Choroid plexus epithelial cell (primary cell): ENCODE measurements around the gene TCF12.
"Not testable (repeated sequence)": the region's sequence is repeated elsewhere in the genome, so short reads cannot be mapped to it uniquely, and the experiment has no call there.

Experiments
- DNase-seq: peaks from one replicate; pipeline ENCODE4 v3.0.0-alpha.2; 2010; ENCODE audit warnings: low read depth
- H3K4me3 ChIP-seq: 2 replicates; pipeline ENCODE4 v1.5.1; 2011; ENCODE audit warnings: low read depth, mild to moderate bottlenecking, control low read depth, low read length, moderate library complexity
- TF ChIP-seq, protein P1 (sequence below): conservative IDR thresholded peaks from 2 replicates; pipeline ENCODE4 v1.5.1; 2011; ENCODE audit warnings: low read depth, mild to moderate bottlenecking, control low read depth, inconsistent platforms, low read length, moderate library complexity

Gene TCF12

DNA sequence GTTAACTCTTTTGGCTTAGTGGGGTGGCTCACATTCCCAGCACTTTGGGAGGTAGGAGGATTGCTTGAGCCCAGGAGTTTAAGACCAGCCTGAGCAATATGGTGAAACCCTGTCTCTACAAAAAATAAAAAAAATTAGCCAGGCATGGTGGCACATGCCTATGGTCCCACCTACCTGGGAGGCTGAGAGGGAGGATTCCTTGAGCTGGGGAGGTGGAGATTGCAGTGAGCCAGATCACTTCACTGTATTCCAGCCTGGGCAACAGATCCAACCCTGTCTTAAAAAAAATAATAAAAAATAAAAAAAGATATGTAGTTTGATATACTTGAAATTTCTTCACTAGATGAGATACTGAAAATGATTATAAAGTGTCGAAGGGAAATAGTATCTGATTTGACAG lies 178.8 kb downstream of the TCF12 start:
- no peak overlapping the region for H3K4me3 ChIP-seq
- DNase-seq: no peak
- TF ChIP-seq, protein P1, sequence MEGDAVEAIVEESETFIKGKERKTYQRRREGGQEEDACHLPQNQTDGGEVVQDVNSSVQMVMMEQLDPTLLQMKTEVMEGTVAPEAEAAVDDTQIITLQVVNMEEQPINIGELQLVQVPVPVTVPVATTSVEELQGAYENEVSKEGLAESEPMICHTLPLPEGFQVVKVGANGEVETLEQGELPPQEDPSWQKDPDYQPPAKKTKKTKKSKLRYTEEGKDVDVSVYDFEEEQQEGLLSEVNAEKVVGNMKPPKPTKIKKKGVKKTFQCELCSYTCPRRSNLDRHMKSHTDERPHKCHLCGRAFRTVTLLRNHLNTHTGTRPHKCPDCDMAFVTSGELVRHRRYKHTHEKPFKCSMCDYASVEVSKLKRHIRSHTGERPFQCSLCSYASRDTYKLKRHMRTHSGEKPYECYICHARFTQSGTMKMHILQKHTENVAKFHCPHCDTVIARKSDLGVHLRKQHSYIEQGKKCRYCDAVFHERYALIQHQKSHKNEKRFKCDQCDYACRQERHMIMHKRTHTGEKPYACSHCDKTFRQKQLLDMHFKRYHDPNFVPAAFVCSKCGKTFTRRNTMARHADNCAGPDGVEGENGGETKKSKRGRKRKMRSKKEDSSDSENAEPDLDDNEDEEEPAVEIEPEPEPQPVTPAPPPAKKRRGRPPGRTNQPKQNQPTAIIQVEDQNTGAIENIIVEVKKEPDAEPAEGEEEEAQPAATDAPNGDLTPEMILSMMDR: no peak

DNA sequence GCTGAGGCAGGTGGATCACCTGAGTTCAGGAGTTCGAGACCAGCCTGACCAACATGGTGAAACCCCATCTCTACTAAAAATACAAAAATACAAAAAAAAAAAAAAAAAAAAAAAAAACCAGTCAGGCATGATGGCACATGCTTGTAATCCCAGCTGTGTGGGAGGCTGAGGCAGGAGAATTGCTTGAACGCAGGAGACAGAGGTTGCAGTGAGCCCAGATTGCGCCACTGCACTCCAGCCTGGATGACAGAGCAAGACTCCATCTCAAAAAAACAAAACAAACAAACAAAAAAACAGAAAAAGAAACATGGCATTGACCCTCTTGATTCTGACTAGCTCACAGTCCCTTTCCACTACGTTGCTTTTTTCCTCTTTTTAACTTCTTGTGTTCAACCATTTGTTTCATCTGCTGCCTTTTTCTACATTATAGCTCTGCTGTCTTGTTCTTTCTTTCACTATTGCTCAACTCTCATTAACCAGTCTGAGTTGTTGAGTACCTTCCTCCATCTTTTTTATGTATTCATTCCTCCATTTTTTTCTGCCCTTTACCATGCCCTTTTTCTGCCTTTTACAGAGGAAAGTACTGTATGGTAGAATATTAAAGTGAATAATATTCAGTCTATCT lies 179.6 kb downstream of the TCF12 start:
- not testable (repeated sequence) for H3K4me3 ChIP-seq
- DNase-seq: peak; percentile 14

DNA sequence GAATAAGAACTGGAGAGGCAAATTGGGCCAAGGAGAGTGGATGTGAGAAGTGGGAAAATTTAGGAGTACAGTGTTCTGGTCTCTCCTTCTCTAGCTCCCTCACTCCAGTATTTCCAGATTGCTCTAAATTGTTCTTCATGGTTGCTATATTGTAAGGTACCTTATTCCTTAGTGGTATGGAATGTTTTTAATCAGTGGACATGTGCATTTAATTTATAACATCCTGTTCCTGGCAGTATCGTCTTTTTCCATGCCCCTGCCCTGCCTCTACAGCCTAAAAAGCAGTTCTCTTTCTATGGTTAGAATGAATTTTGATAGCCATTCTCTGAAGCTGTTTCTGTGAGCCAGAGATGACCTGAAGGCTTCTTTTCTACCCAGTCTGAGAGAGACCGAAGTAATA lies 180.5 kb downstream of the TCF12 start:
- TF ChIP-seq, protein P1: no peak
- DNase-seq: no peak
- H3K4me3 ChIP-seq: no peak overlapping the region

DNA sequence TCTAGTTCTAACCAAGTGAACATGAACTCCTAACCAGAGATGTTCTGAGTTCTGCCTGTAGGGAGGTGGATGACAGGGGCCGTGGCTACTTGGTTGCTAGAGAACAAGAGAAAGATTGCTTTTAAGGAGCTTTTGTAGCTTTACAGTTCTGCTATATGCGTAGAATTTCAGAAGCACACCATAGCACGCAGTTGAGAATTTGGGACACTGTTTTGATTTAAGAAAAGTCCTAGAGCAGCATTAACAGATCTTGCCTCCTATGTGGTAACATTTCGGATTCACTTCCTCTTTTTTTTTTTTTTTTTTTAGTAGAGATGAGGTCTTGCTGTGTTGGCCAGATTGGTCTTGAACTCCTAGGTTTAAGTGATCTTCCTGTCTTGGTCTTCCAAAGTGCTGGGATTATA lies 181.7 kb downstream of the TCF12 start:
- DNase-seq: no peak
- no peak overlapping the region for H3K4me3 ChIP-seq

DNA sequence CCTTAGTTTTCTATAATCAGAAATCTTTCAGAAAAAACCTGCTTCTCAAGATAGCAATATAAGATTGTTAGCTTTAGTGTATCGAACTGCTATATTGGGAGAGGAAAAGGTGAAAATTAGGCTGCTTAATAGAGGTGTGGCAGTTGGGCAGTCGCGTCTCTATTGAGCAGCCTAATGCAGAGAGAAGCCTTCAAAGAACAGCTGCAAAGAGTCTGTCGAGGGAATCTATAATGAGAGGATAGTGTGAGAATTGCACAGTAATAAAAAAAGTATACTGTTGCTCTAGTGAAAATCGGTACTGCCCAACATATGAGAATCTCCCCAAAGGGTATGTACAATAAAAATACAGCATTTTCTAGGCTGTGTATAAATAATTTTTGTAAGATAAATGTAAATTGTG lies 184.4 kb downstream of the TCF12 start:
- no peak for DNase-seq
- H3K4me3 ChIP-seq: no peak overlapping the region
- TF ChIP-seq, protein P1: no peak

More for the DNA sequence above, 181.7 kb downstream of the TCF12 start:
- TF ChIP-seq, protein P1: no peak

DNA sequence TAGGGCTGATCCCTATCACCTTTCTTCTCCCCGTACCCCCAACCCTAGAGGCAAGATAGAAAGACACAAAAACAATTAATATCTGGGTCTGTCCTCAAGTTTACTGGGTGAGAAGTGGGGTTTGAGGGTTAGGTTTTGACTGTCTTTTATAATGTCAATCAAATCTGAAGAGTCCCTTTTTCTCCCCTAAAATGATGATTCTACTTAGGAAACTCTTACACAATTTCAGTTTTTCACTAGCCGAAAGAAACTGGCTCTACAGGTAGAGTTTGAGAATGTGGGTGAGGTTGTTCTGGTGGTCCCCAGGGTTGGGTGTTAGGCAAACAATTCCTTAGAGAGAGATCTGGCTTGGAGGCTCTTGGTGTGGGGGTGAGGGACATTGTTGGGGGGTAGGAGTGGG lies 189.9 kb downstream of the TCF12 start:
- no peak overlapping the region for H3K4me3 ChIP-seq
- no peak for DNase-seq
- TF ChIP-seq, protein P1: no peak

DNA sequence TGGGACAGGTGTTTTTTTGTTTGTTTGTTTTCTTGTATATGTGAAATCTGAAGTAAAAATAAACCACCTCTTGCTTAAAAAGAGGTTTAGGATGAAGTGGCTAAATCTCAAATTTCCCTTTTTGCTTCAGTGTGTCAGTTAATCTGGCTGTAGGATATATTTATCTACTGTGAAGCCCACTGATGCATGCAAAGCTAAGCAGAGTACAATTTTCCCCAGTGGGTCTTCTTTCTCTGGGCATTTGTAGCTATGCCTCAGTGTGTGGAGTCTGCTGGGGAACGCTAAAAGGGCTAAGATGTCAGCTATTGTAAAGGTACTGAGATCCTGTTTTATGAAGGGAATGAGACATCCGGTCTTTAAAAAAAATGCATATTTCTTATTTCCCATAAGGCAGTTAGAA lies 190.6 kb downstream of the TCF12 start:
- DNase-seq: no peak
- TF ChIP-seq, protein P1: no peak
- no peak overlapping the region for H3K4me3 ChIP-seq
